ENCODE data around the gene ARVCF.

DNA sequence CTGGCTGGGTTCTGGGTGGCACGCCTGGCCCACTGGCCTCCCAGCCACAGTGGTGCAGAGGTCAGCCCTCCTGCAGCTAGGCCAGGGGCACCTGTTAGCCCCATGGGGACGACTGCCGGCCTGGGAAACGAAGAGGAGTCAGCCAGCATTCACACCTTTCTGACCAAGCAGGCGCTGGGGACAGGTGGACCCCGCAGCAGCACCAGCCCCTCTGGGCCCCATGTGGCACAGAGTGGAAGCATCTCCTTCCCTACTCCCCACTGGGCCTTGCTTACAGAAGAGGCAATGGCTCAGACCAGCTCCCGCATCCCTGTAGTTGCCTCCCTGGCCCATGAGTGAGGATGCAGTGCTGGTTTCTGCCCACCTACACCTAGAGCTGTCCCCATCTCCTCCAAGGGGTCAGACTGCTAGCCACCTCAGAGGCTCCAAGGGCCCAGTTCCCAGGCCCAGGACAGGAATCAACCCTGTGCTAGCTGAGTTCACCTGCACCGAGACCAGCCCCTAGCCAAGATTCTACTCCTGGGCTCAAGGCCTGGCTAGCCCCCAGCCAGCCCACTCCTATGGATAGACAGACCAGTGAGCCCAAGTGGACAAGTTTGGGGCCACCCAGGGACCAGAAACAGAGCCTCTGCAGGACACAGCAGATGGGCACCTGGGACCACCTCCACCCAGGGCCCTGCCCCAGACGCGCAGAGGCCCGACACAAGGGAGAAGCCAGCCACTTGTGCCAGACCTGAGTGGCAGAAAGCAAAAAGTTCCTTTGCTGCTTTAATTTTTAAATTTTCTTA is 47.3 kb downstream of the ARVCF start:
- 0 out of 2 replicates have a peak, but pooled peaks have one; percentile 39 for TF ChIP-seq SMAD3 (CRISPR knock-in tag; conservative IDR thresholded peaks at IDR 0.05)
- TF ChIP-seq, protein P1, sequence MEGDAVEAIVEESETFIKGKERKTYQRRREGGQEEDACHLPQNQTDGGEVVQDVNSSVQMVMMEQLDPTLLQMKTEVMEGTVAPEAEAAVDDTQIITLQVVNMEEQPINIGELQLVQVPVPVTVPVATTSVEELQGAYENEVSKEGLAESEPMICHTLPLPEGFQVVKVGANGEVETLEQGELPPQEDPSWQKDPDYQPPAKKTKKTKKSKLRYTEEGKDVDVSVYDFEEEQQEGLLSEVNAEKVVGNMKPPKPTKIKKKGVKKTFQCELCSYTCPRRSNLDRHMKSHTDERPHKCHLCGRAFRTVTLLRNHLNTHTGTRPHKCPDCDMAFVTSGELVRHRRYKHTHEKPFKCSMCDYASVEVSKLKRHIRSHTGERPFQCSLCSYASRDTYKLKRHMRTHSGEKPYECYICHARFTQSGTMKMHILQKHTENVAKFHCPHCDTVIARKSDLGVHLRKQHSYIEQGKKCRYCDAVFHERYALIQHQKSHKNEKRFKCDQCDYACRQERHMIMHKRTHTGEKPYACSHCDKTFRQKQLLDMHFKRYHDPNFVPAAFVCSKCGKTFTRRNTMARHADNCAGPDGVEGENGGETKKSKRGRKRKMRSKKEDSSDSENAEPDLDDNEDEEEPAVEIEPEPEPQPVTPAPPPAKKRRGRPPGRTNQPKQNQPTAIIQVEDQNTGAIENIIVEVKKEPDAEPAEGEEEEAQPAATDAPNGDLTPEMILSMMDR (IDR thresholded peaks at IDR 0.05 in 2 of 3, conservative IDR thresholded peaks at IDR 0.05 in 1 of 3; ENCODE audit: insufficient read depth in 2 of 3, low read depth in 1 of 3, low read length in 3 of 3), result no peak
- peak; percentile 62 for TF ChIP-seq POLR2A (conservative IDR thresholded peaks at IDR 0.05)
- 0 out of 2 replicates have a peak, but pooled peaks have one; percentile 44 for TF ChIP-seq NFXL1 (CRISPR knock-in tag; IDR thresholded peaks at IDR 0.05)
- no peak for TF ChIP-seq SP2 (IDR thresholded peaks at IDR 0.05; ENCODE audit: extremely low read depth, low read depth, low read length, poor library complexity, severe bottlenecking)
- no peak for TF ChIP-seq CEBPB (tag; IDR thresholded peaks at IDR 0.05)

All from K562 (cell line).